ENCODE data around the gene MYRIP. TPM values are rescaled to one million over a fixed set of nuclear protein-coding genes. Genes with fewer than 3 reads are reported as not detected.

MYRIP gene
- polyA plus RNA-seq, 3 donors, result not detected

GRCh38 chr3:40242216-40242615 is 432.8 kb downstream of the MYRIP start:
- H3K4me2 ChIP-seq (replicated peaks; ENCODE audit: extremely low read depth, low read length, poor library complexity, severe bottlenecking), result no peak overlapping the region
- intact Hi-C loops (cut with micrococcal nuclease), result no loop called here
- Mint-ChIP-seq H3K4me1 (no peaks in the 10 kb centered on the region), H3K9me3 (peaks cover 0 to 9% (median 4%) of the 10 kb centered on the region in 7 donors), H3K27ac (no peak overlapping the region), H3K36me3 (peaks cover 0 to 2% of the 10 kb centered on the region in 2 donors), H3K27me3 (ENCODE audit: low read depth in 3 of 3) (peaks cover 0 to 2% (median 0%) of the 10 kb centered on the region in 3 donors), H3K4me3 (no peak overlapping the region)
- H3K4me1 ChIP-seq (ENCODE audit: control insufficient read depth in 1 of 2, insufficient read depth in 2 of 2, low read length in 2 of 2), result no peaks in the 10 kb centered on the region
- no peaks in the 10 kb centered on the region for H3K9me3 ChIP-seq (replicated peaks in 1 of 2; ENCODE audit: control insufficient read depth in 1 of 2, insufficient read depth in 1 of 2, low read length in 2 of 2)
- no peaks in the 10 kb centered on the region for H3K27me3 ChIP-seq (ENCODE audit: control insufficient read depth in 2 of 2, insufficient read depth in 2 of 2, low read length in 2 of 2)
- no peak for TF ChIP-seq CTCF (IDR thresholded peaks at IDR 0.05)
- no peak overlapping the region for H3K27ac ChIP-seq (ENCODE audit: low read depth in 1 of 2, low read length in 2 of 2)
- DNase-seq, result no peak
- no peaks in the 10 kb centered on the region for H3K36me3 ChIP-seq (replicated peaks in 1 of 2; ENCODE audit: control insufficient read depth in 1 of 2, insufficient read depth in 2 of 2, low read length in 2 of 2)
- no peaks in the 10 kb centered on the region for H4K20me1 ChIP-seq (ENCODE audit: insufficient read depth, low read length)
- no peak overlapping the region for H3K4me3 ChIP-seq (replicated peaks in 1 of 3; ENCODE audit: low read depth in 2 of 3, low read length in 3 of 3)
- no CpG with 5 or more reads among the region's 1 CpG for WGBS (ENCODE audit: insufficient coverage)
- H2AFZ ChIP-seq (ENCODE audit: insufficient read depth, low read depth, low read length, poor library complexity, severe bottlenecking), result no peak overlapping the region
- no peak overlapping the region for H3K9ac ChIP-seq (ENCODE audit: insufficient read depth, low read length, poor library complexity, severe bottlenecking)
- H3K79me2 ChIP-seq (ENCODE audit: insufficient read depth, low read length), result no peaks in the 10 kb centered on the region

DNA sequence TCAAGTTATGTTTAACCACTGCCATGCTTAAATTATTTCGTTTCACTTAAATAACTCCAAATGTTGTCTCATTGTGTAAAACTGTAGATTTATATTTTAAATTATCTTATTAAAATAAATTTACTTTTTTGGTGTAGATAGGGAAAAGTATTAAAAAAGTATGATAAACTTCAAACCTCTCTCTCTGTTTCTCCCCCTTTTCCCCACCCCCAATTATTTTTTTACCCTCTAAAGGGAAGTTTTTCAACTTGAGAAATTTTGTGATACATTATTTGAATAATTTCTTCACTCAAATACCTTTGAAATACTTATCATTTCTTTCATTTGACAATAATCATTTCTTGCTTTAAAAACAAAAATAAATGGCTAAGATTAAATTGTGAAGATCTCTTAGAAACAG is 433.2 kb downstream of the MYRIP start:
- no peaks in the 10 kb centered on the region for H3K4me1 ChIP-seq (ENCODE audit: control insufficient read depth in 1 of 2, insufficient read depth in 2 of 2, low read length in 2 of 2)
- Mint-ChIP-seq H3K9me3 (peaks cover 0 to 9% (median 4%) of the 10 kb centered on the region in 7 donors), H3K4me1 (no peaks in the 10 kb centered on the region), H3K27me3 (ENCODE audit: low read depth in 3 of 3) (peaks cover 0 to 2% (median 0%) of the 10 kb centered on the region in 3 donors), H3K27ac (no peak overlapping the region), H3K4me3 (no peak overlapping the region), H3K36me3 (peaks cover 0 to 2% of the 10 kb centered on the region in 2 donors)
- no CpG with 5 or more reads among the region's 1 CpG for WGBS (ENCODE audit: insufficient coverage)
- H2AFZ ChIP-seq (ENCODE audit: insufficient read depth, low read depth, low read length, poor library complexity, severe bottlenecking), result no peak overlapping the region
- no peak overlapping the region for H3K4me3 ChIP-seq (replicated peaks in 1 of 3; ENCODE audit: low read depth in 2 of 3, low read length in 3 of 3)
- H4K20me1 ChIP-seq (ENCODE audit: insufficient read depth, low read length), result no peaks in the 10 kb centered on the region
- H3K27ac ChIP-seq (ENCODE audit: low read depth in 1 of 2, low read length in 2 of 2), result no peak overlapping the region
- no peak overlapping the region for H3K4me2 ChIP-seq (replicated peaks; ENCODE audit: extremely low read depth, low read length, poor library complexity, severe bottlenecking)
- H3K9ac ChIP-seq (ENCODE audit: insufficient read depth, low read length, poor library complexity, severe bottlenecking), result no peak overlapping the region
- no peaks in the 10 kb centered on the region for H3K9me3 ChIP-seq (replicated peaks in 1 of 2; ENCODE audit: control insufficient read depth in 1 of 2, insufficient read depth in 1 of 2, low read length in 2 of 2)
- TF ChIP-seq CTCF (IDR thresholded peaks at IDR 0.05), result no peak
- no peaks in the 10 kb centered on the region for H3K79me2 ChIP-seq (ENCODE audit: insufficient read depth, low read length)
- no peaks in the 10 kb centered on the region for H3K27me3 ChIP-seq (ENCODE audit: control insufficient read depth in 2 of 2, insufficient read depth in 2 of 2, low read length in 2 of 2)
- H3K36me3 ChIP-seq (replicated peaks in 1 of 2; ENCODE audit: control insufficient read depth in 1 of 2, insufficient read depth in 2 of 2, low read length in 2 of 2), result no peaks in the 10 kb centered on the region
- no peak for DNase-seq
- intact Hi-C loops (cut with micrococcal nuclease), result no loop called here
